Measurements from ENCODE around the gene ICE1.

The ICE1 gene

GRCh38 chr5:5536871-5537270, 114.4 kb downstream of the ICE1 start:
- Histone ChIP-seq H3K27ac (ENCODE audit: low read depth, low read length) (no peak overlapping the region), H3K79me2 (ENCODE audit: control insufficient read depth, insufficient read depth, low read length, unreplicated experiment) (no peaks in the 10 kb centered on the region), H3K27me3 (ENCODE audit: insufficient read depth, low read length) (no peaks in the 10 kb centered on the region), H3K4me1 (ENCODE audit: control insufficient read depth, insufficient read depth, low read length, unreplicated experiment) (no peaks in the 10 kb centered on the region), H2AFZ (ENCODE audit: low read length, unreplicated experiment) (no peak overlapping the region), H3K36me3 (ENCODE audit: insufficient read depth, low read length) (no peaks in the 10 kb centered on the region), H3K4me3 (ENCODE audit: low read depth, low read length) (no peak overlapping the region)

DNA sequence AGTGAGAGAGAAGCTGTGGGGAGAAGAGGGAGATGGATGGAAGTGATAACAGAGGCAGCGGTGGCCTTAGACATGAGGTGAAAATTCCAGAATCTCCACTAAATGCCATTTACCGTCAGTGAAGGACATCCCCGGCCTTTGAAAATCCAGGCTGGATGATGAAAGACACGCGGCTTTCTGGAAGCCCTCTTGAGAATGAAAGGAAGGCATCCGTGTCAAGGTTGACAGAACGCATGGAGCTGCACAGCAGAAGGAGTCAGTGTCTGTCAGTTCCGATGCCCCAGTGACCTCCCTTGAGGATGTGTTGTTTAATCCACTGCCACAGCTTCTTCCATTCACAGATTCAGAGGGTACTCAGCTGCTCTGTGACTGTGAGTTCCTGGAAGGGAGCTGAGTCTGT, 114.9 kb downstream of the ICE1 start:
- Histone ChIP-seq H3K4me3 (ENCODE audit: low read depth, low read length) (no peak overlapping the region), H3K4me1 (ENCODE audit: control insufficient read depth, insufficient read depth, low read length, unreplicated experiment) (no peaks in the 10 kb centered on the region), H3K79me2 (ENCODE audit: control insufficient read depth, insufficient read depth, low read length, unreplicated experiment) (no peaks in the 10 kb centered on the region), H3K36me3 (ENCODE audit: insufficient read depth, low read length) (no peaks in the 10 kb centered on the region), H2AFZ (ENCODE audit: low read length, unreplicated experiment) (no peak overlapping the region), H3K27me3 (ENCODE audit: insufficient read depth, low read length) (no peaks in the 10 kb centered on the region), H3K27ac (ENCODE audit: low read depth, low read length) (no peak overlapping the region)

GRCh38 chr5:5539590-5539989, 117.1 kb downstream of the ICE1 start:
- Histone ChIP-seq H3K79me2 (ENCODE audit: control insufficient read depth, insufficient read depth, low read length, unreplicated experiment) (no peaks in the 10 kb centered on the region), H3K36me3 (ENCODE audit: insufficient read depth, low read length) (no peaks in the 10 kb centered on the region), H3K27me3 (ENCODE audit: insufficient read depth, low read length) (no peaks in the 10 kb centered on the region), H2AFZ (ENCODE audit: low read length, unreplicated experiment) (no peak overlapping the region), H3K4me3 (ENCODE audit: low read depth, low read length) (no peak overlapping the region), H3K4me1 (ENCODE audit: control insufficient read depth, insufficient read depth, low read length, unreplicated experiment) (no peaks in the 10 kb centered on the region), H3K27ac (ENCODE audit: low read depth, low read length) (no peak overlapping the region)
